ENCODE data around the gene SHROOM2.

Gene SHROOM2

DNA sequence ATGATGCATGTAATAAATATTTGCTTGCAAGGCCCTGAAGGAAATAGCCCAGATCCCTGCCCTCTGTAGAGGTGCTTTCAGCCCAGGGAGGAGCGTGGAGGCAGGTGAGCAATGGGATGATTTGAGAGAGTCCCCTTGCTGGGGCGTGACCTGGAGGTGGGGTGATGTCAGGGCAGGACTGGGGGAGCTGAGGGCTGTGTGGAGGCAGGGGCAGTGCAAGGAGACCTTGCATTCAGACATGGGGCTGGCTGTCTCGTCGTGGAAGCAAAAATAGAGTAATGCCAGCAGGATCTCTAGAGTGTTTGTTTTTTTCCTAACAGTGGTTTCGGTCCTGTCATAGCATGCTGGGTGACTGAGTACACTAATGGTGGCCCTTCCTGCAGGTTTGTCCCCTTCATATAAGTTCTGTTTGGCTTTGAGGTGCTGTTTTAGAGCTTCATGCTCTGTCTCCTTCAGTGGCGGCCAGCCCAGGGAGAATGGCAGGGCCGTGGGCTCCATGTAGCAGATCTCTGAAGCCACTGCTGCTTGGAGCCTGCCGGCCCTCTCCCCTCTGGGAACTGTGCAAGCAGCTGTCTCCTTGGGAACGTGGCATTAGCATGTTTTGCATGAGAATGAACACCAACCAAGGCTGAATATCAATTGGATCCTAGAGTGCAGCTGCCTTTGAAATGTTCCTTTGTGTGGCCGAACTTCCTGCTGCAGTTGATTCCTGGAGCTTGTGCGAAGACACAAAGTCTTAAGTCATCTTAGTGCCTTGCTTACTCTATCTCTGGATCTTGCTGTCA, 141.7 kb downstream of the SHROOM2 start:
- Histone ChIP-seq H3K79me2 (ENCODE audit: low read length) (no peaks in the 10 kb centered on the region), H3K4me1 (ENCODE audit: low read length) (no peaks in the 10 kb centered on the region), H3K27me3 (replicated peaks; ENCODE audit: insufficient read depth, low read length) (no peaks in the 10 kb centered on the region), H3K4me2 (ENCODE audit: low read depth, low read length) (no peak overlapping the region), H3K9ac (ENCODE audit: low read length) (no peak overlapping the region), H2AFZ (ENCODE audit: low read length) (no peak overlapping the region), H3F3A (ENCODE audit: insufficient read depth, low read length) (no peaks in the 10 kb centered on the region), H3K36me3 (replicated peaks; ENCODE audit: insufficient read depth, low read length) (no peaks in the 10 kb centered on the region), H3K9me2 (replicated peaks; ENCODE audit: insufficient read depth, low read length) (no peaks in the 10 kb centered on the region), H3K9me3 (replicated peaks; ENCODE audit: insufficient read depth, low read length) (no peaks in the 10 kb centered on the region), H3K27ac (ENCODE audit: low read length) (no peak overlapping the region), H4K20me1 (ENCODE audit: insufficient read depth, low read length) (no peaks in the 10 kb centered on the region), H3K4me3 (ENCODE audit: low read length) (no peak overlapping the region)
- no peak for DNase-seq
- TF ChIP-seq EZH2 (optimal IDR thresholded peaks at IDR 0.05; ENCODE audit: low read depth, low read length) (no peak), EZH2phosphoT487 (IDR thresholded peaks at IDR 0.05; ENCODE audit: low read length) (no peak)
- TF ChIP-seq, protein P1, sequence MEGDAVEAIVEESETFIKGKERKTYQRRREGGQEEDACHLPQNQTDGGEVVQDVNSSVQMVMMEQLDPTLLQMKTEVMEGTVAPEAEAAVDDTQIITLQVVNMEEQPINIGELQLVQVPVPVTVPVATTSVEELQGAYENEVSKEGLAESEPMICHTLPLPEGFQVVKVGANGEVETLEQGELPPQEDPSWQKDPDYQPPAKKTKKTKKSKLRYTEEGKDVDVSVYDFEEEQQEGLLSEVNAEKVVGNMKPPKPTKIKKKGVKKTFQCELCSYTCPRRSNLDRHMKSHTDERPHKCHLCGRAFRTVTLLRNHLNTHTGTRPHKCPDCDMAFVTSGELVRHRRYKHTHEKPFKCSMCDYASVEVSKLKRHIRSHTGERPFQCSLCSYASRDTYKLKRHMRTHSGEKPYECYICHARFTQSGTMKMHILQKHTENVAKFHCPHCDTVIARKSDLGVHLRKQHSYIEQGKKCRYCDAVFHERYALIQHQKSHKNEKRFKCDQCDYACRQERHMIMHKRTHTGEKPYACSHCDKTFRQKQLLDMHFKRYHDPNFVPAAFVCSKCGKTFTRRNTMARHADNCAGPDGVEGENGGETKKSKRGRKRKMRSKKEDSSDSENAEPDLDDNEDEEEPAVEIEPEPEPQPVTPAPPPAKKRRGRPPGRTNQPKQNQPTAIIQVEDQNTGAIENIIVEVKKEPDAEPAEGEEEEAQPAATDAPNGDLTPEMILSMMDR (IDR thresholded peaks at IDR 0.05; ENCODE audit: low read length), result no peak

DNA sequence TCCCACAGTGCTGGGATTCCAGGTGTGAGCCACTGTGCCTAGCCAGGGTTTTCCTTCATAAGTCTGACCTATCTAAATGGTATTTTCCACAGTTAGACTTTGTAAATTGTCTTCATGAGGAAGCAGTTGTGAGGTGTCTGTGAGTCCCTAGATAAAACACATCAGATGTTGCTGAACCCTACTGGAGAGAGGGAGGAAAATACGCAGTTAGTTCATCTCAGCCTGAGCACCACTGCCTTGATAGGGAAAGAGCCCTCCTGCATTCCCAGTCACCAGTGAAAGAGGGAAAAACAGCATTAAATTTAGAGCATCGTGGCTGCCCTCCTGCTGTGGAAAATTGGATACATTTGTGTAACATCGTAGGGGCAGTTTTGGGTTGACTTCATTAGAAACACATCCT, 149.2 kb downstream of the SHROOM2 start:
- H3K36me3 ChIP-seq (replicated peaks; ENCODE audit: insufficient read depth, low read length), result no peaks in the 10 kb centered on the region
- H3K79me2 ChIP-seq (ENCODE audit: low read length), result no peaks in the 10 kb centered on the region
- H3K9ac ChIP-seq (ENCODE audit: low read length), result no peak overlapping the region
- H3K4me2 ChIP-seq (ENCODE audit: low read depth, low read length), result no peak overlapping the region
- no peak overlapping the region for H2AFZ ChIP-seq (ENCODE audit: low read length)
- no peaks in the 10 kb centered on the region for H3K27me3 ChIP-seq (replicated peaks; ENCODE audit: insufficient read depth, low read length)
- H3K9me2 ChIP-seq (replicated peaks; ENCODE audit: insufficient read depth, low read length), result no peaks in the 10 kb centered on the region
- H3K27ac ChIP-seq (ENCODE audit: low read length), result no peak overlapping the region
- no peaks in the 10 kb centered on the region for H3K9me3 ChIP-seq (replicated peaks; ENCODE audit: insufficient read depth, low read length)
- DNase-seq, result no peak
- no peaks in the 10 kb centered on the region for H4K20me1 ChIP-seq (ENCODE audit: insufficient read depth, low read length)
- TF ChIP-seq, protein P1 (IDR thresholded peaks at IDR 0.05; ENCODE audit: low read length), result no peak
- TF ChIP-seq EZH2 (optimal IDR thresholded peaks at IDR 0.05; ENCODE audit: low read depth, low read length) (no peak), EZH2phosphoT487 (IDR thresholded peaks at IDR 0.05; ENCODE audit: low read length) (no peak)
- H3K4me1 ChIP-seq (ENCODE audit: low read length), result no peaks in the 10 kb centered on the region
- H3K4me3 ChIP-seq (ENCODE audit: low read length), result no peak overlapping the region
- no peaks in the 10 kb centered on the region for H3F3A ChIP-seq (ENCODE audit: insufficient read depth, low read length)

DNA sequence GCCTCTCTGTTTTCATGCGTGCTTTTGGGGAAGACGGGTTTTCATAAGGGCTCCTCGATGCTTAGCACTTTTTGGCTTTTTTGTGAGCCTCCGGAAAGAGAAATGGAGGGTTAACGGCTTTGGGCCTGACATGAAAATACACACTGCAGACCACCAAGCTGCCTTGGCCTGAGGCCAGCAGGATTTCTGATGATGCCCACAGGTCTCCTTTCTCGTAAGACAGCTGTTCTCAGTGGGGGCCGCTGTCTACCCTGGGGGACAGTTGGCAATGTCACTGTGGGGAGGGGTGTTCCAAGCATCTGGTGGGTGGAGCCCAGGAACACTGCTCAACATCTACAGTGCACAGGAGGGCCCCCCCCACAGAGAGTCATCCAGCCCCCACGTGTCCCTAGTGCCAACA, 151.5 kb downstream of the SHROOM2 start:
- H3K9me3 ChIP-seq (replicated peaks; ENCODE audit: insufficient read depth, low read length), result no peaks in the 10 kb centered on the region
- H3F3A ChIP-seq (ENCODE audit: insufficient read depth, low read length), result no peaks in the 10 kb centered on the region
- H3K4me3 ChIP-seq (ENCODE audit: low read length), result no peak overlapping the region
- no peaks in the 10 kb centered on the region for H3K27me3 ChIP-seq (replicated peaks; ENCODE audit: insufficient read depth, low read length)
- H3K27ac ChIP-seq (ENCODE audit: low read length), result no peak overlapping the region
- no peaks in the 10 kb centered on the region for H3K9me2 ChIP-seq (replicated peaks; ENCODE audit: insufficient read depth, low read length)
- TF ChIP-seq EZH2phosphoT487 (IDR thresholded peaks at IDR 0.05; ENCODE audit: low read length) (no peak), EZH2 (optimal IDR thresholded peaks at IDR 0.05; ENCODE audit: low read depth, low read length) (no peak)
- TF ChIP-seq, protein P1 (IDR thresholded peaks at IDR 0.05; ENCODE audit: low read length), result no peak
- no peak overlapping the region for H2AFZ ChIP-seq (ENCODE audit: low read length)
- H3K79me2 ChIP-seq (ENCODE audit: low read length), result no peaks in the 10 kb centered on the region
- H3K36me3 ChIP-seq (replicated peaks; ENCODE audit: insufficient read depth, low read length), result no peaks in the 10 kb centered on the region
- no peaks in the 10 kb centered on the region for H4K20me1 ChIP-seq (ENCODE audit: insufficient read depth, low read length)
- H3K4me2 ChIP-seq (ENCODE audit: low read depth, low read length), result no peak overlapping the region
- DNase-seq, result no peak
- H3K4me1 ChIP-seq (ENCODE audit: low read length), result no peaks in the 10 kb centered on the region
- no peak overlapping the region for H3K9ac ChIP-seq (ENCODE audit: low read length)
